ENCODE results near the gene WNT7B.

The WNT7B gene

DNA sequence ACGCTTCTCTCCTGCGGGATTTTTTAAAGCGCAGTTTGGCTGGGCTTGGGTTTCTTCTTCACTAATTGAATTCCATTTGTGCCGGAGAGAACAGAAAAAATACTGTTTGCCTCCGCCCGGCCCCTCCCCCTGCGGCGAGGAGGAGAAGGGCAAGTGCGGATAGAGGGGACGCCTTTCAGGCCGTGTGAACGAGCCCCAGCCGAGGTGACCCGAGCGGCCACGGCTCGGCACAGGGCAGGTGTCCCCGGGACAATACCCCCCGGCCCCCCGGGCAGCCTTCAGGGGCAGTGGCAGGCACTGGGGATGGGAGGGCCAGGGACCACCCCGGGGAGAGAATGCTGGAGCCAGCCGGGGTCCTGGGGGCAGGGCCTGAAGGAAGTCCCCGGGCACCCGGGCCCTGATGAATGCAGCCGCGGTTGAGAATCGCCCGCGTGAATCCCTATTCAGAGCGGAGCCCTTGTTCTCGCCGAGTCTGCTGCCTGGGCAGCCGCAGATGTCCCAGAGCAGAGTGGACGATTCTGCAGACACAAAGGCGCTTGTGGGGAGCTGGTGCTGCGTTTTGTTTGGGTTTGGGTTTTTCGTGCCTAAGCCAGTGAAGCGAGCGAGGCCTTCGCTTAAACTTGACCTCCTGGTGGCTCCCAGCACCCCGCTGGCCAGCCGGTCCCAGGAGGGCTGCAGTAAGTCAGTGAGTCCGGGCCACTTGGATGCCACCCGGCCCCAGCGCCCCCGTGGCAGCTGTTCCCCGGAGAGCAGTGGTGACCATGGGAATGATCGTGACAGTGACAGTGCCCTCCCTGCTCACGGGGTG is 96.0 kb downstream of the WNT7B start:
- in situ Hi-C loops (cut with MboI; ENCODE audit: low sequenced_read_pairs): no loop called here

DNA sequence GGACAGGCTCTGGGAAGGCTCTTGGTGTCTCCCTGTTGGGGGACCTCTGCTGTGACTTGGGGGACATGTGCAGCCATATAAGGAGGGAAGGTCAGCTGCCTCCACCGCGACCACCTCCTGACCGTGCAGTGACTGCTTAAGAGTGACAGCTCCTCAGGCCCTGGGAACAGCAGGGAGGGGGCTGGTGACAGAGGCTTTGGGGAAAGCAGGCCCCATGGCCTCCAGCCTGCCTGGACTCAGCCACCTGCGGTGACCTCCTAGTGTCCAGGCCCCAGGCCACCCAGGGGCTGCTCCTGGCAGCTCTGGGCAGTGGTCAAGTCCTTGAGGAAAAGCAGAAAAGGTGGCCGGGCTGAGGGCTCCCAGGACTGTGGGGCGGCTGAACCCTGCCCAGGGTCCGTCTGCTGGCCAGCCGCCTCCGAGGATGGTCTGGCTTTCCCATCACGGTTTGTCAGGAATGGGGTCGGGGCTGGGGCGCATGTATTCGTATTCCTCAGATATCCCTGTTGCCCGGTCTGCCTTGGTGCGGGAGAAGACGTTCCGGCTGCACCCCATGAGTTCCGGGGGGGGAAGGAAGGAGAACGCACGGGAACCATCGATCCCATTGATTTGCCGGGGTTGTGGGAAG is 96.8 kb downstream of the WNT7B start:
- in situ Hi-C loops (cut with MboI; ENCODE audit: low sequenced_read_pairs): no loop called here

DNA sequence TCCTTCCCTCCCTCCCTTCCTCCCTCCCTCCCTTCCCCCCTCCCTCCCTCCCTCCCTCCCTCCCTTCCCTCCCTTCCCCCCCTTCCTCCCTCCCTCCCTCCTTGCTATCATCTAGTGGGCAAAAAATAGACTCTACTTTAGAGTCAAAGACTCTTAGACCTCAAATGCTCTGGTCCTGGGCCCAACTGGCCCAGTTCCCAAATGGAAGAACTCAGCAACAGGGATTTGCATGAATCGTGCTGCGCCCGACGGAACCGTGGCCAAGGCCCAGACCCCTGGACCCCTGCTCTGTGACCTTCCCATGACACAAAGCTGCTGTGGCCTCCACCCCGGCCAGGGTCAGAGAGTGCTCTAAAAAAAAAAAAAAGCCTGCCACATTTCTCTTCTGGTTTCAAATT is 97.4 kb downstream of the WNT7B start:
- in situ Hi-C loops (cut with MboI; ENCODE audit: low sequenced_read_pairs): no loop called here

DNA sequence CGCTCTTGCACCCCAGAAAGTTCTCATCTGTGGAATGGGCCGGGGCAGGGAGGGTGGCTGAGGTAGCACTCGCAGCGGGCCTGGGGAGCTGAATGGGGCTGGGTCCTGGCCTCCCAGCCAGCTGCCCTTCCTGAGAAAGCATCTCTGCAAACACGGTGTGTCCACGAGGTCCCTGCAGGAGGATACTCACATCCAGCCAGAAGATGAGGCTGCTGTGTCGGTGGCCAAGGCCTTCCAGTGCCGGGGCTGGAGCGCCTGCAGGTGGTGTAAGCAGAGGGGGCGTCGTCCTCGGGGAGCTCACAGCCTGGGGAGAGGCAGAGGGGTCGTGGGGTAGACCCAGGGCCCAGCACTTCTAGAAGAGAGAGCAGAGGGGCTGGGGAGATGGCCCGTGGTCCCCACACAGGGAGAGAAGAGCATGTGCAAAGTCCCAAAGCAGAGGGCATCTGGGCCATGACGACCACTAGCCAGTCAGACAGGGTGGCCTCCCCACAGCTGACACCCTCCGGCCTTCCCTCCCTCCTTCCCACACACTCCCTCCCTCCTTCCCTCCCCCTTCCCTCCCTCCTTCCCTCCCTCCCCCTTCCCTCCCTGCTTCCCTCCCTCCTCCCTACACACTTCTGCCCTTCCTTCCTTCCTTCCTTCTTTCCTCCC is 97.9 kb downstream of the WNT7B start:
- in situ Hi-C loops (cut with MboI; ENCODE audit: low sequenced_read_pairs): no loop called here

DNA sequence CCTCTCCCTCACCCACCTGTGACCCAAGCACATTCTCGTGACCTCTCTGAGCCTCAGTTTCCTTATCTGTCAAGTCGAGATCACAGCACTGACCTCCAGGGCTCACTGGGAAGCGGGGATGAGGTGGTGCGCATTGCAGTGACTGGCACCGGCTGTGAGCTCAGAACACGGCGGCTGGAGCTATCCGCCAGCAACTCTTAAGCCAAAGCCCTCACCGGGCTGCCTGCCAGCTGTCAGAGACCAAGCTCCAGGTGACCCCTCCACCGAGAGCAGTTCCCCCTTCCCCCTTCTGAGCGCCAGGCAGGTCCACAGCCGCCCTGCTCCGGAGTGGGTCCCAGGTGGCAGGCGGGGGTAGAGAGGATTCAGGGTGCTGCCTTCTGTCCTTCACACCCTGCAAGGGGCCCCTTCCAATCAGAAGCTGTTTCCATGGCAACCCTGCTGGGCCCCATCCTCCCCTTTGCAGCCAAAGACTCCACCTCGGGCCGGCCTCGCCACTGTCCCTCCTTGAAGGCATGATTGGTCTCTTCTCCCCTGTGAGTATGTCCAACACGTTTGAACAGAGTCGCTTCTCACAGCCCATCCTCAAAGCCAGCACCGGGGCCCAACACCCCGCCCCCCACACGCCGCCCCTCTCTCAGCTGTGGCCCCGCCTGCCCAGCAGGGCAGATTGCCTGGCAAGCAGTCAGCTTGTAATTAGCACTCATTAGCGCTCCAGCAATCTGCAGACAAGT is 98.7 kb downstream of the WNT7B start:
- in situ Hi-C loops (cut with MboI; ENCODE audit: low sequenced_read_pairs): no loop called here

DNA sequence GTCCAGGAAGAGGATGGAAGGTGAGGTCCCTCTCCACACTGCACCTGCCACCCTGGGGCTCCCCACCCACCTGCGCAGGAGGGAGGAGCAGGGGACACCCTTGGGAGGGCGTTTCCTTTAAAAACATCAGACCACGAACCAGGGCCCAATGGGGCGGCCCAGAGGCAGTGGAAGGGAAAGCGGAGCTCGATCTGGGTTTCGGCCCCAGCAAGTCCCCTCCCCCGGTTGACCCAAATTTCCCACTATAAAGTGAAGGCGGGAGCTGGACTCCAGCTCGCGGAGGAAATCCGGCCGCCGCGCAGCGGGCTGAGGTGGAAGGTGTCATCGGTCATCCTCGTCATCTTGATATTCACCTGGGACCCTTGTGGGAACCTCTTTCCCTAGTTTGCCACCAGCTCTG is 99.3 kb downstream of the WNT7B start:
- in situ Hi-C loops (cut with MboI; ENCODE audit: low sequenced_read_pairs): no loop called here

DNA sequence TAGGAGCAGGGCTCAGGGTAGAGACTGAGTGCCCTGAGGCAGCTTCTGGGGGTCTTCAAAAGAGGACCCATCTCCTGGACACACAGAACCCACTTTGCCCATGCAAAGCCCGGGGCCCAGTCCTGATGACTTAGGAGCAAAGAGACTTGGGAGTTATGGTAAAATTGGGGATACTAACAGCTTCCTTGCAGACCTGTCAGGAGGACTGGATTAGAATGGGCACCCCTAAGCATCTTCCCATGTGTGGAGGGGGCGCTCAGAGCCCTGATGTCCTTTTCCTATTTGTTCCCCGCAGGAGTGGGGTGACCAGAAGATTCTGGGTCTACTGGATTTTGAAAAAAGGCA is 100.0 kb downstream of the WNT7B start:
- in situ Hi-C loops (cut with MboI; ENCODE audit: low sequenced_read_pairs): no loop called here

DNA sequence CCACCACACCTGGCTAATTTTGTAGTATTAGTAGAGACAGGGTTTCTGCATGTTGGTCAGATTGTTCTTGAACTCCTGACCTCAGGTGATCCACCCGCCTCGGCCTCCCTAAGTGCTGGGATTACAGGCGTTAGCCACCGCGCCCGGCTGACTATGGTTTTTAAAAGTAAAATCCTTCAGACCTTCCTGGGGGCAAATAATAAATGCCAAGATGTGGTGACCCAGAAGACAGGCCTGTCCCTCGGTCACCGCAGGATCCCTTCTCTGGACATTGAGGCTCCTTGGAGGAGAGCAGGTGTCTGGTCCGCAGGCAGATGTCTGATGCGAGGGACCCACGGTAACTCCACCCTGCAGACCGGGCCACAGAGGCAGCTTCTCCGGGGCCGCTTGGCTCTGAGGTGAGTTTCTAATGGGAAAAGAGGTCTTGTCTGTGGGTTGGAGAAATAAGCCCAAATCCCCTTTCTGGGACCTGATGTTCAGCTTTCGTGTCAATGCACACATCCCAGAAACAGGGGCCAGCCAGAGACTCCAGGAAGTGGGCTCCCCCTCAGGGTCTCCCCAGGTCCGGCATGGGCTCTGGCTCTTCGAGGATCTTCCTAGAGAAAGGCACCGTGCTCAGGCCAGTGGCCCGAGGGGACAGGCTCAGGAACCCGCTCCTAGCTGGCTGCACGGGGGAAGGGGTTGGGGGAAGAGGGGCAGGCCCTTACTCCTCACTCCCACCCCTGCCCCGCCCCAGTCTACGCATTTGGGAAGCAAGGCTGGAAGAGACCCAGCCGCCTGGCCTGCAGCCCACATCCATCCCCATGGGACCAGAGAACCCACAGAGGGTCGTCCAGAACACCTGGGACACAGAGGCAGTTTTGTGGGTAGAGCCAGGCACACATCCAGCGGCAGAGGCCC is 100.6 kb downstream of the WNT7B start:
- in situ Hi-C loops (cut with MboI; ENCODE audit: low sequenced_read_pairs): no loop called here

DNA sequence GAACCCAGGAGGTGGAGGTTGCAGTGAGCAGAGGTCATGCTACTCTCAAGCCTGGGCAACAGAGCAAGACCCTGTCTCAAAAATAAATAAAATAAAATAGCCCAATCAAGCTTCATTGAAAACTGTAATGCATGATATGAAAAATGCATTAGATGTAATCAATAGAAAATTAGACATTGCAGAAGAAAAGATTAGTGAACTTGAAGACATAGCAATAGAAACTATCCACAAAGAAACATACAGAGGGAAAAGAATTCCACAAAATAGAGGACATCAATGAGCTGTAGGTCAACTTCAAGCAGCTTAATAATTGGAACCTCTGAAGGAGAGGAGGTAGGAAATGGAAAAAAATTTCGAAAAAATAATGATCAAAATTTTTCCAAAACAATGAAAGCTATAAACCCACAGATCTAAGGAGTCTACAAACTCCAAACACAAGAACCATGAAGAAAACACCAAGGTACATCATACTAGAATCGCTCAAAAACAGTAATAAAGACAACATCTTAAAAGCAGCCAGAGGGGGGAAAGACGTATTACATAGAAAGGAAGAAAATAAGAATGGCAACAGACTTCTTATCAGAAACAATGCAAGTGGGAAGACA is 104.2 kb downstream of the WNT7B start:
- in situ Hi-C loops (cut with MboI; ENCODE audit: low sequenced_read_pairs): loop anchor here (25.0 kb wide), 1 partner anchor 240 kb away; no protein-coding TSS in a partner anchor

DNA sequence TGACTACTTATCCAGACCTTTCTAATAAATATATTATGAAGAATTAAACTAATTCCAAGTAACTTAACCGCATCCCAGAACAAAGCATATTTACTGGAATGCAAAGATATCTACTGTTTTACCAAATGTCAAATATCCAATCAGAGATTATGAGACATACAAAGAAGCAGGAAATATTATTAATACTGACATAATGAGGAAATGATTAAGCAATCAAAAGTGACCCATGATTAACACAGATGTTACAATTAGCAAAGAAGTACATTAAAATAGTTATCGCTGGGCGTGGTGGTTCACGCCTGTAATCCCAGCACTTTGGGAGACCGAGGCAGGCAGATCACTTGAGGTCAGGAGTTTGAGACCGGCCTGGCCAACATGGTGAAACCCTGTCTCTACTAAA is 105.2 kb downstream of the WNT7B start:
- in situ Hi-C loops (cut with MboI; ENCODE audit: low sequenced_read_pairs): loop anchor here (25.0 kb wide), 1 partner anchor 241 kb away; no protein-coding TSS in a partner anchor

Measured in HL-60/S4 (cell line).